Liver (tissue), 9 donors: Measurements from ENCODE around the gene MRPL19. TPM values are rescaled to one million over a fixed set of nuclear protein-coding genes. Genes with fewer than 3 reads are reported as not detected.
"Not testable (repeated sequence)": the region's sequence is repeated elsewhere in the genome, so short reads cannot be mapped to it uniquely, and the experiment has no call there.

Source experiments
- DNase-seq: peaks from one replicate; pipeline ENCODE4 v3.0.0-alpha.2; 2017; ENCODE audit warnings: low spot score
- H3K27ac ChIP-seq, 2 donors: one replicate each; pipeline ENCODE4 v1.7.0; 2013; ENCODE audit warnings: inconsistent platforms in 2 of 2, low read length in 2 of 2, control low read depth in 1 of 2, low read depth in 1 of 2, mild to moderate bottlenecking in 1 of 2
- H3K27me3 ChIP-seq, 4 donors: one replicate each; pipeline versions ENCODE4 v1.6.1 to v1.7.0; 2013; ENCODE audit warnings: low read length in 3 of 4, inconsistent platforms in 1 of 4, mild to moderate bottlenecking in 1 of 4, moderate library complexity in 1 of 4; ENCODE audit not compliant: control insufficient read depth in 4 of 4, insufficient read depth in 4 of 4
- H3K36me3 ChIP-seq, 4 donors: one replicate each; pipeline versions ENCODE4 v1.6.1 to v1.7.0; 2013; ENCODE audit warnings: low read length in 3 of 4, mild to moderate bottlenecking in 3 of 4, low read depth in 1 of 4, moderate library complexity in 1 of 4; ENCODE audit not compliant: control insufficient read depth in 4 of 4, insufficient read depth in 3 of 4
- H3K4me1 ChIP-seq, 4 donors: one replicate each; pipeline versions ENCODE4 v1.6.1 to v1.7.0; 2013; ENCODE audit warnings: low read length in 3 of 4, mild to moderate bottlenecking in 3 of 4, moderate library complexity in 1 of 4; ENCODE audit not compliant: control insufficient read depth in 4 of 4, insufficient read depth in 4 of 4
- H3K4me3 ChIP-seq, 3 donors: one replicate each; pipeline versions ENCODE4 v1.6.1 to v1.7.0; 2013; ENCODE audit warnings: low read length in 3 of 3, control low read depth in 1 of 3, low read depth in 1 of 3, mild to moderate bottlenecking in 1 of 3
- H3K9ac ChIP-seq, 2 donors: one replicate each; pipeline ENCODE4 v1.7.0; 2013; ENCODE audit warnings: low read length in 2 of 2, mild to moderate bottlenecking in 2 of 2, moderate library complexity in 2 of 2, control low read depth in 1 of 2, low read depth in 1 of 2
- H3K9me3 ChIP-seq, 4 donors: one replicate each; pipeline versions ENCODE4 v1.6.1 to v1.7.0; 2013; ENCODE audit warnings: low read length in 3 of 4; ENCODE audit not compliant: control insufficient read depth in 4 of 4
- EGR1 ChIP-seq, 2 donors: IDR thresholded peaks; 2 replicates each; pipeline ENCODE4 v1.6.1; 2016 to 2018; ENCODE audit warnings: antibody characterized with exemption in 2 of 2, low read depth in 2 of 2
- FOXA1 ChIP-seq: IDR thresholded peaks from 2 replicates; pipeline ENCODE4 v1.6.1; 2016; ENCODE audit warnings: antibody characterized with exemption
- FOXA2 ChIP-seq: IDR thresholded peaks from 2 replicates; pipeline ENCODE4 v1.6.1; 2016; ENCODE audit warnings: antibody characterized with exemption
- GABPA ChIP-seq, 2 donors: IDR thresholded peaks in 1 of 2; conservative IDR thresholded peaks in 1 of 2; 2 replicates each; pipeline ENCODE4 v1.6.1; 2016; ENCODE audit warnings: antibody characterized with exemption in 2 of 2, mild to moderate bottlenecking in 1 of 2, moderate library complexity in 1 of 2
- HNF4A ChIP-seq, 2 donors: conservative IDR thresholded peaks; 2 replicates each; pipeline ENCODE4 v1.6.1; 2016; ENCODE audit warnings: antibody characterized with exemption in 2 of 2, mild to moderate bottlenecking in 2 of 2
- HNF4G ChIP-seq: IDR thresholded peaks from 2 replicates; pipeline ENCODE4 v1.6.1; 2016; ENCODE audit warnings: antibody characterized with exemption
- JUND ChIP-seq, 2 donors: IDR thresholded peaks; 2 replicates each; pipeline ENCODE4 v1.6.1; 2016; ENCODE audit warnings: antibody characterized with exemption in 2 of 2
- NR2F2 ChIP-seq: IDR thresholded peaks from 2 replicates; pipeline ENCODE4 v1.6.1; 2016; ENCODE audit warnings: antibody characterized with exemption
- RAD21 ChIP-seq, 2 donors: IDR thresholded peaks; 2 replicates each; pipeline ENCODE4 v1.6.1; 2016; ENCODE audit warnings: antibody characterized with exemption in 2 of 2, mild to moderate bottlenecking in 2 of 2
- RXRA ChIP-seq, 2 donors: IDR thresholded peaks; 2 replicates each; pipeline ENCODE4 v1.6.1; 2017 to 2018; ENCODE audit warnings: antibody characterized with exemption in 2 of 2, mild to moderate bottlenecking in 1 of 2
- SP1 ChIP-seq: IDR thresholded peaks from 2 replicates; pipeline ENCODE4 v1.6.1; 2018; ENCODE audit warnings: antibody characterized with exemption, mild to moderate bottlenecking
- TAF1 ChIP-seq: conservative IDR thresholded peaks from 2 replicates; pipeline ENCODE4 v1.6.1; 2016; ENCODE audit warnings: antibody characterized with exemption, mild to moderate bottlenecking
- YY1 ChIP-seq: IDR thresholded peaks from 2 replicates; pipeline ENCODE4 v1.6.1; 2016; ENCODE audit warnings: antibody characterized with exemption, mild to moderate bottlenecking
- WGBS: extraction: QIAGEN DNeasy Blood & Tissue Kit; methylation state at CpG from one replicate; pipeline ENCODE4 v1.1.7; 2013; 5-methylcytosine and 5-hydroxymethylcytosine counted together
- polyA plus RNA-seq, 2 donors: library from polyadenylated mRNA; stranded (reverse) in 1 of 2; unstranded in 1 of 2; fragments of 200-250 nt in 1 of 2; fragments of >200 nt in 1 of 2; fragmentation: Nextera tagmentation in 1 of 2; extraction: Ambion mirVana in 1 of 2; gene quantifications; one replicate each; pipeline versions ENCODE4 v1.2.1 to v1.2.3, GENCODE V29; 2013 to 2015
- total RNA-seq, 2 donors: library from RNA; depleted of rRNA; stranded (reverse); fragments of >200 nt; gene quantifications; one replicate each; pipeline ENCODE4 v1.2.3, GENCODE V29; 2014
- TF ChIP-seq, protein P1 (sequence below): IDR thresholded peaks from 2 replicates; pipeline ENCODE4 v1.6.1; 2016; ENCODE audit warnings: antibody characterized with exemption
- TF ChIP-seq, protein P2 (sequence below): fragments of 150-350 bp; IDR thresholded peaks from 2 replicates; pipeline ENCODE4 v1.5.1; 2017; ENCODE audit warnings: improper control_type of control experiment, low read depth, low read length; ENCODE audit not compliant: missing input control
- TF ChIP-seq, protein P3 (sequence below): IDR thresholded peaks from 2 replicates; pipeline ENCODE4 v1.6.1; 2016; ENCODE audit warnings: antibody characterized with exemption
- TF ChIP-seq, protein P4 (sequence below): IDR thresholded peaks from 2 replicates; pipeline ENCODE4 v1.6.1; 2016; ENCODE audit warnings: antibody characterized with exemption, mild to moderate bottlenecking
- TF ChIP-seq, protein P5 (sequence below): IDR thresholded peaks from 2 replicates; pipeline ENCODE4 v1.6.1; 2016; ENCODE audit warnings: antibody characterized with exemption
- donor health status: healthy.
- donor health status: healthy.
- donor health status: healthy.
- donor health status: healthy.
- donor health status: healthy.

Gene MRPL19
- total and polyA plus RNA-seq, 4 donors: 34.8 to 58.5 (median 42.6) TPM

DNA sequence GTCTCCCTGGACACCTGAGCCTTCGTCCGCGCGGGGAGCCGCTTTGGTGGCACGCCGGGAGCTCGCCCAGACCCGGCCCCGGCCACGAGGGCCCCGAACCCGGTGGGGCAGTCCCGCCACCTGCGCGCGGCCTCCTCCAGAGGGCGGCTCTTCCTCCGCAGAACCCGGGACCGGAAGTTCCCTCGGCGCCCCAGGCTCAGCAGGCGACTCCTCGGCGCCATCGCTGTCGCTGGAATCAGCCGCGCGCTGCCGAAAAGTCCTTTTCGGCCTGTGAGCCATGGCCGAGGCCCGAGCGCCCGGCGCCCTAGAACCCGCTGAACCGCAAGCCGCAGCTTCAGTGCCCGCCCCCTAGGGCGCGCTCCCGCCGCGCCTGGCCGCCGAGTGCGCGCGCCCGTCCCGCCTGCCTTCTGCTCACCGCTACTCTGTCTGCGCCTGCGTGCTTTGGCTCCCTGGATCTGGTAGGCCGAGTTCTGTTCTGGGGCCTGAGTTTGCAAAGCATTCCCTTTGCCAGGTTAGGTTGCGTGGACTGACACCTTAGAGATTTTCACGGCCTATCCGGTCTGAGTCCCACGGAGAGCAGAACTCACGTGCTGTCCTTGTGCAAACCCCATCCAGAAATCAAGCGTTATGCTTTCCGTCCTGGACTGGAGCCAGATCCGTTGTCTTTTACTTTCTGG, 64.1 kb downstream of the MRPL19 start, which contains the start of gene GCFC2:
Gene GCFC2, minus strand, starts transcription at position 339 of the 677 bp plus-strand sequence. Its CDS starts 60 bp downstream, at position 279.
- Histone ChIP-seq H3K4me1 (peaks cover 0 to 11% (median 9%) of the 10 kb centered on the region in 4 donors), H3K36me3 (peaks cover 0 to 9% (median 2%) of the 10 kb centered on the region in 4 donors), H3K27me3 (no peaks in the 10 kb centered on the region), H3K4me3 (peak within 1 kb of the TSS; percentile 85 to 94 (median 88)), H3K9me3 (no peaks in the 10 kb centered on the region), H3K27ac (peak within 1 kb of the TSS; percentile 89 to 97), H3K9ac (peak within 1 kb of the TSS; percentile 95 to 98)
- TF ChIP-seq, protein P1, sequence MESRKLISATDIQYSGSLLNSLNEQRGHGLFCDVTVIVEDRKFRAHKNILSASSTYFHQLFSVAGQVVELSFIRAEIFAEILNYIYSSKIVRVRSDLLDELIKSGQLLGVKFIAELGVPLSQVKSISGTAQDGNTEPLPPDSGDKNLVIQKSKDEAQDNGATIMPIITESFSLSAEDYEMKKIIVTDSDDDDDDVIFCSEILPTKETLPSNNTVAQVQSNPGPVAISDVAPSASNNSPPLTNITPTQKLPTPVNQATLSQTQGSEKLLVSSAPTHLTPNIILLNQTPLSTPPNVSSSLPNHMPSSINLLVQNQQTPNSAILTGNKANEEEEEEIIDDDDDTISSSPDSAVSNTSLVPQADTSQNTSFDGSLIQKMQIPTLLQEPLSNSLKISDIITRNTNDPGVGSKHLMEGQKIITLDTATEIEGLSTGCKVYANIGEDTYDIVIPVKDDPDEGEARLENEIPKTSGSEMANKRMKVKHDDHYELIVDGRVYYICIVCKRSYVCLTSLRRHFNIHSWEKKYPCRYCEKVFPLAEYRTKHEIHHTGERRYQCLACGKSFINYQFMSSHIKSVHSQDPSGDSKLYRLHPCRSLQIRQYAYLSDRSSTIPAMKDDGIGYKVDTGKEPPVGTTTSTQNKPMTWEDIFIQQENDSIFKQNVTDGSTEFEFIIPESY: no peak
- TF ChIP-seq FOXA2 (no peak), EGR1 (IDR thresholded peaks at IDR 0.05; ENCODE audit: low read depth in 2 of 2) (no peak), GABPA (IDR thresholded peaks at IDR 0.05 in 1 of 2, conservative IDR thresholded peaks at IDR 0.05 in 1 of 2) (peak; percentile 52 to 72), HNF4G (no peak), TAF1 (peak; percentile 1), RXRA (IDR thresholded peaks at IDR 0.05) (no peak), YY1 (peak; percentile 78), FOXA1 (no peak), SP1 (peak; percentile 25), HNF4A (conservative IDR thresholded peaks at IDR 0.05) (no peak), NR2F2 (no peak), JUND (IDR thresholded peaks at IDR 0.05) (no peak), RAD21 (IDR thresholded peaks at IDR 0.05) (no peak)
- TF ChIP-seq, protein P2, sequence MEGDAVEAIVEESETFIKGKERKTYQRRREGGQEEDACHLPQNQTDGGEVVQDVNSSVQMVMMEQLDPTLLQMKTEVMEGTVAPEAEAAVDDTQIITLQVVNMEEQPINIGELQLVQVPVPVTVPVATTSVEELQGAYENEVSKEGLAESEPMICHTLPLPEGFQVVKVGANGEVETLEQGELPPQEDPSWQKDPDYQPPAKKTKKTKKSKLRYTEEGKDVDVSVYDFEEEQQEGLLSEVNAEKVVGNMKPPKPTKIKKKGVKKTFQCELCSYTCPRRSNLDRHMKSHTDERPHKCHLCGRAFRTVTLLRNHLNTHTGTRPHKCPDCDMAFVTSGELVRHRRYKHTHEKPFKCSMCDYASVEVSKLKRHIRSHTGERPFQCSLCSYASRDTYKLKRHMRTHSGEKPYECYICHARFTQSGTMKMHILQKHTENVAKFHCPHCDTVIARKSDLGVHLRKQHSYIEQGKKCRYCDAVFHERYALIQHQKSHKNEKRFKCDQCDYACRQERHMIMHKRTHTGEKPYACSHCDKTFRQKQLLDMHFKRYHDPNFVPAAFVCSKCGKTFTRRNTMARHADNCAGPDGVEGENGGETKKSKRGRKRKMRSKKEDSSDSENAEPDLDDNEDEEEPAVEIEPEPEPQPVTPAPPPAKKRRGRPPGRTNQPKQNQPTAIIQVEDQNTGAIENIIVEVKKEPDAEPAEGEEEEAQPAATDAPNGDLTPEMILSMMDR: peak; percentile 21
- TF ChIP-seq, protein P3, sequence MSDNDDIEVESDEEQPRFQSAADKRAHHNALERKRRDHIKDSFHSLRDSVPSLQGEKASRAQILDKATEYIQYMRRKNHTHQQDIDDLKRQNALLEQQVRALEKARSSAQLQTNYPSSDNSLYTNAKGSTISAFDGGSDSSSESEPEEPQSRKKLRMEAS: peak; percentile 4
- TF ChIP-seq, protein P4, sequence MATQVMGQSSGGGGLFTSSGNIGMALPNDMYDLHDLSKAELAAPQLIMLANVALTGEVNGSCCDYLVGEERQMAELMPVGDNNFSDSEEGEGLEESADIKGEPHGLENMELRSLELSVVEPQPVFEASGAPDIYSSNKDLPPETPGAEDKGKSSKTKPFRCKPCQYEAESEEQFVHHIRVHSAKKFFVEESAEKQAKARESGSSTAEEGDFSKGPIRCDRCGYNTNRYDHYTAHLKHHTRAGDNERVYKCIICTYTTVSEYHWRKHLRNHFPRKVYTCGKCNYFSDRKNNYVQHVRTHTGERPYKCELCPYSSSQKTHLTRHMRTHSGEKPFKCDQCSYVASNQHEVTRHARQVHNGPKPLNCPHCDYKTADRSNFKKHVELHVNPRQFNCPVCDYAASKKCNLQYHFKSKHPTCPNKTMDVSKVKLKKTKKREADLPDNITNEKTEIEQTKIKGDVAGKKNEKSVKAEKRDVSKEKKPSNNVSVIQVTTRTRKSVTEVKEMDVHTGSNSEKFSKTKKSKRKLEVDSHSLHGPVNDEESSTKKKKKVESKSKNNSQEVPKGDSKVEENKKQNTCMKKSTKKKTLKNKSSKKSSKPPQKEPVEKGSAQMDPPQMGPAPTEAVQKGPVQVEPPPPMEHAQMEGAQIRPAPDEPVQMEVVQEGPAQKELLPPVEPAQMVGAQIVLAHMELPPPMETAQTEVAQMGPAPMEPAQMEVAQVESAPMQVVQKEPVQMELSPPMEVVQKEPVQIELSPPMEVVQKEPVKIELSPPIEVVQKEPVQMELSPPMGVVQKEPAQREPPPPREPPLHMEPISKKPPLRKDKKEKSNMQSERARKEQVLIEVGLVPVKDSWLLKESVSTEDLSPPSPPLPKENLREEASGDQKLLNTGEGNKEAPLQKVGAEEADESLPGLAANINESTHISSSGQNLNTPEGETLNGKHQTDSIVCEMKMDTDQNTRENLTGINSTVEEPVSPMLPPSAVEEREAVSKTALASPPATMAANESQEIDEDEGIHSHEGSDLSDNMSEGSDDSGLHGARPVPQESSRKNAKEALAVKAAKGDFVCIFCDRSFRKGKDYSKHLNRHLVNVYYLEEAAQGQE: no peak
- TF ChIP-seq, protein P5, sequence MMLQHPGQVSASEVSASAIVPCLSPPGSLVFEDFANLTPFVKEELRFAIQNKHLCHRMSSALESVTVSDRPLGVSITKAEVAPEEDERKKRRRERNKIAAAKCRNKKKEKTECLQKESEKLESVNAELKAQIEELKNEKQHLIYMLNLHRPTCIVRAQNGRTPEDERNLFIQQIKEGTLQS: no peak
- under 1% methylated on average over 66 of the region's 66 CpGs for WGBS
- peak; percentile 89 for DNase-seq

DNA sequence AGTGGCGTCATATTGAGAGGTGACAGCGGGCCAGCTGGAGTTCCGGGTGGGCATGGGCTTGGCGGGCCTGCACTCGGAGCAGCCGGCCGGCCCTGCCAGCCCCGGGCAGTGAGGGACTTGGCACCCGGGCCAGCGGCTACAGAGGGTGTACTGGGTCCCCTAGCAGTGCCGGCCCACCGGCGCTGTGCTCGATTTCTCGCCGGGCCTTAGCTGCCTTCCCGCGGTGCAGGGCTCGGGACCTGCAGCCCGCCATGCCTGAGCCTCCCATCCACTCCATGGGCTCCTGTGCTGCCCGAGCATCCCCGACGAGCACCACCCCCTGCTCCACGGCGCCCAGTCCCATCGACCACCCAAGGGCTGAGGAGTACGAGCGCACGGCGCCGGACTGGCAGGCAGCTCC, 65.0 kb downstream of the MRPL19 start:
- WGBS: 96% methylated on average over 31 of the region's 31 CpGs
- H3K36me3 ChIP-seq, H3K9me3 ChIP-seq, H3K9ac ChIP-seq, H3K27ac ChIP-seq, DNase-seq, H3K27me3 ChIP-seq, H3K4me3 ChIP-seq: not testable (repeated sequence)
- H3K4me1 ChIP-seq: peaks cover 0 to 11% (median 9%) of the 10 kb centered on the region in 4 donors
